ENCODE measurements around the gene DSCAM. TPM values are rescaled to one million over a fixed set of nuclear protein-coding genes. Genes with fewer than 3 reads are reported as not detected.

The DSCAM gene
- total RNA-seq, 2 experiments from 2014 or later = not detected

- Mint-ChIP-seq H3K9me3 (no peaks in the 10 kb centered on the region), H3K27me3 (peaks cover 5% of the 10 kb centered on the region), H3K36me3 (ENCODE audit: low read depth) (no peaks in the 10 kb centered on the region), H3K4me3 (no peak overlapping the region), H3K27ac (no peak overlapping the region), H3K4me1 (ENCODE audit: low read depth) (no peaks in the 10 kb centered on the region)
- CTCF ChIA-PET = no interaction called here
- H3K9me3 ChIP-seq (ENCODE audit: control insufficient read depth in 1 of 2, insufficient read depth in 1 of 2, low read length in 2 of 2) = peaks cover 4 to 12% of the 10 kb centered on the region in 2 experiments
- ATAC-seq (ENCODE audit: poor library complexity) (no peak), DNase-seq (no peak)
- no peak overlapping the region for H3K27ac ChIP-seq (ENCODE audit: low read depth in 1 of 2, low read length in 2 of 2)
- TF ChIP-seq CTCF (IDR thresholded peaks at IDR 0.05) = no peak
- H3K27me3 ChIP-seq (ENCODE audit: control insufficient read depth in 1 of 2, insufficient read depth in 2 of 2, low read length in 2 of 2) = peaks cover 0 to 3% of the 10 kb centered on the region in 2 experiments
- intact Hi-C loops (cut with DNase I, micrococcal nuclease) = no loop called here
- H3K4me1 ChIP-seq (ENCODE audit: insufficient read depth, low read length) = no peaks in the 10 kb centered on the region
- H3K4me3 ChIP-seq (ENCODE audit: low read length) = no peak overlapping the region
- no peaks in the 10 kb centered on the region for H3K36me3 ChIP-seq (ENCODE audit: insufficient read depth, low read length)
- POLR2A ChIA-PET = no interaction called here
Observed at GRCh38 chr21:39979321-39979720, 867.6 kb downstream of the DSCAM start.

GRCh38 chr21:39976800-39977199 is 870.2 kb downstream of the DSCAM start:
- intact Hi-C loops (cut with DNase I, micrococcal nuclease) = no loop called here

GRCh38 chr21:39972976-39973770 is 873.8 kb downstream of the DSCAM start:
- no peaks in the 10 kb centered on the region for H3K36me3 ChIP-seq (ENCODE audit: insufficient read depth, low read length)
- Mint-ChIP-seq H3K27me3 (peaks cover 5% of the 10 kb centered on the region), H3K4me1 (ENCODE audit: low read depth) (no peaks in the 10 kb centered on the region), H3K4me3 (no peak overlapping the region), H3K9me3 (peaks cover 2% of the 10 kb centered on the region), H3K27ac (no peak overlapping the region), H3K36me3 (ENCODE audit: low read depth) (no peaks in the 10 kb centered on the region)
- intact Hi-C loops (cut with DNase I, micrococcal nuclease) = no loop called here
- ChIA-PET POLR2A (no interaction called here), CTCF (no interaction called here)
- no peak overlapping the region for H3K27ac ChIP-seq (ENCODE audit: low read depth in 1 of 2, low read length in 2 of 2)
- H3K4me1 ChIP-seq (ENCODE audit: insufficient read depth, low read length) = no peaks in the 10 kb centered on the region
- no peak for ATAC-seq (ENCODE audit: poor library complexity)
- H3K4me3 ChIP-seq (ENCODE audit: low read length) = no peak overlapping the region
- H3K27me3 ChIP-seq (ENCODE audit: control insufficient read depth in 1 of 2, insufficient read depth in 2 of 2, low read length in 2 of 2) = peaks cover 0 to 3% of the 10 kb centered on the region in 2 experiments
- H3K9me3 ChIP-seq (ENCODE audit: control insufficient read depth in 1 of 2, insufficient read depth in 1 of 2, low read length in 2 of 2) = peaks cover 4 to 19% of the 10 kb centered on the region in 2 experiments
- DNase-seq = no peak
- TF ChIP-seq CTCF (IDR thresholded peaks at IDR 0.05) = no peak

More at GRCh38 chr21:39976800-39977199, 870.2 kb downstream of the DSCAM start:
- no peak for TF ChIP-seq CTCF (IDR thresholded peaks at IDR 0.05)
- peaks cover 5% of the 10 kb centered on the region for H3K27me3 Mint-ChIP-seq
- no peaks in the 10 kb centered on the region for H3K36me3 ChIP-seq (ENCODE audit: insufficient read depth, low read length)
- ChIA-PET POLR2A (no interaction called here), CTCF (interaction anchor here (1.0 kb wide), 1 partner anchor 55 kb away, joined by 3 read pairs; no protein-coding TSS in a partner anchor)
- no peak overlapping the region for H3K27ac Mint-ChIP-seq
- H3K4me3 Mint-ChIP-seq = no peak overlapping the region
- H3K27me3 ChIP-seq (ENCODE audit: control insufficient read depth in 1 of 2, insufficient read depth in 2 of 2, low read length in 2 of 2) = peaks cover 0 to 3% of the 10 kb centered on the region in 2 experiments
- no peaks in the 10 kb centered on the region for H3K9me3 Mint-ChIP-seq
- ATAC-seq (ENCODE audit: poor library complexity) (no peak), DNase-seq (no peak)
- H3K27ac ChIP-seq (ENCODE audit: low read depth in 1 of 2, low read length in 2 of 2) = no peak overlapping the region
- H3K4me1 ChIP-seq (ENCODE audit: insufficient read depth, low read length) = no peaks in the 10 kb centered on the region
- peaks cover 4 to 16% of the 10 kb centered on the region in 2 experiments for H3K9me3 ChIP-seq (ENCODE audit: control insufficient read depth in 1 of 2, insufficient read depth in 1 of 2, low read length in 2 of 2)
- no peak overlapping the region for H3K4me3 ChIP-seq (ENCODE audit: low read length)
- H3K36me3 Mint-ChIP-seq (ENCODE audit: low read depth) = no peaks in the 10 kb centered on the region
- H3K4me1 Mint-ChIP-seq (ENCODE audit: low read depth) = no peaks in the 10 kb centered on the region
